Activated naive CD8-positive, alpha-beta T cell treated with anti-CD3 and anti-CD28 coated beads for 36 hours (primary cell): ENCODE results near the gene HOXA7. TPM values are rescaled to one million over a fixed set of nuclear protein-coding genes. Genes with fewer than 3 reads are reported as not detected.

Experiments
- DNase-seq: peaks from one replicate; pipeline ENCODE4 v3.0.0; 2021
- H3K27ac Mint-ChIP-seq: one replicate; pipeline ENCODE4 v1.8.0; 2022; ENCODE audit warnings: mild to moderate bottlenecking, moderate library complexity, mixed read lengths
- H3K27me3 Mint-ChIP-seq: one replicate; pipeline ENCODE4 v1.8.0; 2022; ENCODE audit warnings: mild to moderate bottlenecking, mixed read lengths
- H3K36me3 Mint-ChIP-seq: one replicate; pipeline ENCODE4 v1.8.0; 2021; ENCODE audit warnings: mild to moderate bottlenecking, mixed read lengths
- H3K4me1 Mint-ChIP-seq: one replicate; pipeline ENCODE4 v1.8.0; 2021; ENCODE audit warnings: mixed read lengths
- H3K4me3 Mint-ChIP-seq: one replicate; pipeline ENCODE4 v1.8.0; 2022; ENCODE audit warnings: mild to moderate bottlenecking, moderate library complexity, mixed read lengths
- H3K9me3 Mint-ChIP-seq: one replicate; pipeline ENCODE4 v1.8.0; 2022; ENCODE audit warnings: mixed read lengths
- total RNA-seq, 2 experiments: library from RNA; stranded (reverse); gene quantifications; one replicate each; pipeline ENCODE4 v1.2.3, GENCODE V29; 2021

HOXA7 gene
- total RNA-seq, 2 experiments from 2014 or later = not detected

DNA sequence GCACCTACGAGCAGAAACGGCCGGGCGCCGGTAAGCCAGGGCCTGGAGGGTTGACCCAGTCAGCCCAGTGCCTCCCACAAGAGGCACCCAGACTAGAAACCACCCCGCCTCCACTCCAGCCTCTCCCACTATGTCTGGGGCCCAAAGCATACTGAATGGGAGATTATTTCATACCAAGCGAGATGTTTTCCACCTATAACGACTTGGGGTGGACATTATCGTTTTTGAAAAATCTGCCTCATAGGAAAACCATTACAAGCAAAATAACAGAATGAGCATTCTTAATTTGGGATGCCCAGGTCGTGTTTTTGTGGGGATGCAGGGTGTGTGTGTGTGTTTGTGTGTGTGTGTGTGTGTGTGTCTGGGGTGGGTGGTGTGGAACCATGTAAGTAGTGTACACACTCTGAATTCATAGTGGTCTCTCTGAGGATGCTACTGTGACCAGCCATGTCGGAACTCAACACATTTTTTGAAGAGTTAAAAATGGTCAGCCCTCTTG lies 10.5 kb downstream of the HOXA7 start:
- H3K4me3 Mint-ChIP-seq = no peak overlapping the region
- DNase-seq = no peak
- no peaks in the 10 kb centered on the region for H3K9me3 Mint-ChIP-seq
- no peak overlapping the region for H3K27ac Mint-ChIP-seq
- H3K27me3 Mint-ChIP-seq = peaks cover 81% of the 10 kb centered on the region
- peaks cover 13% of the 10 kb centered on the region for H3K4me1 Mint-ChIP-seq
- peaks cover 1% of the 10 kb centered on the region for H3K36me3 Mint-ChIP-seq

DNA sequence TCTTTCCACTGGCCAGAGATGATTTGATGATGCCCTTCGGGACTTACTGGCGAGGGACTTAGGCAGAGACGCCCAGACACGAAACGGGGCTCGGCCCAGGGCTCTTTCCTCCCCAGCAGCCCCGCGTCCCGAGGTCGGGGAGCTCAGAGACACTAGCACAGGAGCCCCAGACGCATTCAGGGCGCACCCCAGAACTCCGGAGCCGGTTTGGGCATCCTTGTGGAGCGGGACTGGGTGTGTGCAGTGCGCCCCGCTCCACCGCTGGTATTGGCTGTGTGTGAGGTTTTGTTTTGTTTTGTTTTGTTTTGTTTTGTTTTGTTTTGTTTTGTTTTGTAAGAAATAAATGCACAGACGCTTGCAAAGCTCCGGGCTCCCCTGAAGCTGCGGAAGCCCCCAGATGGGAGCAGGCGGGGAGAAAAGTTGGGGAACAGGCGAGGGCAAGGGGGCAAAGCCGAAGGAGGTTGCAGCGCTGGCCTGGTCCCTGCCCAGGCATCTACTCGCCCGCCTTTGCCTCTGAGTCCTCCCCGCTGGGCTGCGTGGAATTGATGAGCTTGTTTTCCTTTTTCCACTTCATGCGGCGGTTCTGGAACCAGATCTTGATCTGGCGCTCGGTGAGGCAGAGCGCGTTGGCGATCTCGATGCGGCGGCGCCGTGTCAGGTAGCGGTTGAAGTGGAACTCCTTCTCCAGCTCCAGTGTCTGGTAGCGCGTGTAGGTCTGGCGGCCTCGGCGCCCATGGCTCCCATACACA lies 11.1 kb downstream of the HOXA7 start:
- Mint-ChIP-seq H3K9me3 (no peaks in the 10 kb centered on the region), H3K27me3 (peaks cover 78% of the 10 kb centered on the region), H3K4me1 (peaks cover 8% of the 10 kb centered on the region), H3K36me3 (peaks cover 1% of the 10 kb centered on the region), H3K4me3 (no peak overlapping the region), H3K27ac (no peak overlapping the region)
- DNase-seq = no peak

DNA sequence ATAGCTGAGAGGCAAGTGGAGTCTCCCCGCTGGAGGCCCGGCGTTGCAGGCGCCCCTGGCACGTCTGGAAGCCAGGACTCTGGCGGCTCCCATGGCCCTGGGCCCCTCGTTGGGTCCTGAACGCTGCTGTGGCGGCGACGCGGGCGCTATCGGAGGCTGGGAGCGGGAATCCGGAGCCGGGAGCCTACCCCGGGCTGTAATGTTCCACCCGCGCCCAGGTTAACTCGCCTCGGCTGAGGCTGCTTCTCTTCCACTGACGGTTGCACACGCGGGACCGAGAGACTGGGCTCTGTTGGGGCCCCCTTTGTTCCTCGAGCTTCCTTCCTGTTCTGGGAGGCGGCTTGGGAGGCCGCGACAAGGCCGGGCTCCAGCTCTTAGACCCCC lies 11.7 kb downstream of the HOXA7 start:
- peaks cover 72% of the 10 kb centered on the region for H3K27me3 Mint-ChIP-seq

DNA sequence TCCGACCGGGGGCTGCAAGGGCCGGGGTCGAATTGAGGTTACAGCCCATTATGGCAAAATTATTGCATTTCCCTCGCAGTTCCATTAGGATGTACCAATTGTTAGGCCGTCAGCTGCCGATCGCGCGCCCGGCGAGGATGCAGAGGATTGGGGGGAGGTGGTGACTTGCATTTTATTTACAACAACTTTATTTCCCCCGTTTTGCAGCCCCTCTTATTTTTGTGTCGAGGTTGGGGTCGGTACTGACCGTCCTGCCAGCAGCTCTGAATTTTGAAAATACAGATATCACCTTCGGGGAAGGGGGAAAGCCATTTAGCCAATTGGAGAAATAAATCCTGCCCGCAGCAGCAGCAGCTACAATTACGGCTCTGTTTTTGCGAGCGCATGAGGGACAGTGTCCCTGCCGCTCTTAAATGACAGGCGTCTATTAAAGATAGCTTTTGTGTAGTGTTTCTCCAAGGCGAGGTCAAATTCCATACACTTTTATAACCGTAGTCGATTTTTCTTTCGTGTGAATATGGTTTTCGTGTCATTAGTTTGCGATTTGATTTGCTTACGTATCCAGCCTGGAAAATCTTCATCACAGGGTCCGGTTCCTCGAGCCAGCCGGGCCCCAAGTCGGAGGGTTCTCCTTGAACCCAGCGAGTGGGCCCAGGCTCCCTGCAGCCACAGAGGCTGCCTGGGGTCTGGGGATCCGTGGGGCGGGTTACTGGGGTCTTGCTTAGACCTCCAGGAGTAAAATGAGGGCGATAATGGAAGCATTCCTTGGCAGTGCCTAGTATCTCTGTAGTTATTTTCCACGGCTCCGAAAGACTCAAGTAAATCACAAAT lies 12.3 kb downstream of the HOXA7 start:
- no peak overlapping the region for H3K27ac Mint-ChIP-seq
- peaks cover 7% of the 10 kb centered on the region for H3K4me1 Mint-ChIP-seq
- no peak for DNase-seq
- peaks cover 1% of the 10 kb centered on the region for H3K36me3 Mint-ChIP-seq
- H3K27me3 Mint-ChIP-seq = peaks cover 66% of the 10 kb centered on the region
- no peaks in the 10 kb centered on the region for H3K9me3 Mint-ChIP-seq
- no peak overlapping the region for H3K4me3 Mint-ChIP-seq

More for the DNA sequence above, 11.7 kb downstream of the HOXA7 start:
- H3K27ac Mint-ChIP-seq = no peak overlapping the region
- DNase-seq = no peak
- H3K9me3 Mint-ChIP-seq = no peaks in the 10 kb centered on the region
- no peak overlapping the region for H3K4me3 Mint-ChIP-seq
- H3K4me1 Mint-ChIP-seq = peaks cover 7% of the 10 kb centered on the region
- H3K36me3 Mint-ChIP-seq = peaks cover 1% of the 10 kb centered on the region

DNA sequence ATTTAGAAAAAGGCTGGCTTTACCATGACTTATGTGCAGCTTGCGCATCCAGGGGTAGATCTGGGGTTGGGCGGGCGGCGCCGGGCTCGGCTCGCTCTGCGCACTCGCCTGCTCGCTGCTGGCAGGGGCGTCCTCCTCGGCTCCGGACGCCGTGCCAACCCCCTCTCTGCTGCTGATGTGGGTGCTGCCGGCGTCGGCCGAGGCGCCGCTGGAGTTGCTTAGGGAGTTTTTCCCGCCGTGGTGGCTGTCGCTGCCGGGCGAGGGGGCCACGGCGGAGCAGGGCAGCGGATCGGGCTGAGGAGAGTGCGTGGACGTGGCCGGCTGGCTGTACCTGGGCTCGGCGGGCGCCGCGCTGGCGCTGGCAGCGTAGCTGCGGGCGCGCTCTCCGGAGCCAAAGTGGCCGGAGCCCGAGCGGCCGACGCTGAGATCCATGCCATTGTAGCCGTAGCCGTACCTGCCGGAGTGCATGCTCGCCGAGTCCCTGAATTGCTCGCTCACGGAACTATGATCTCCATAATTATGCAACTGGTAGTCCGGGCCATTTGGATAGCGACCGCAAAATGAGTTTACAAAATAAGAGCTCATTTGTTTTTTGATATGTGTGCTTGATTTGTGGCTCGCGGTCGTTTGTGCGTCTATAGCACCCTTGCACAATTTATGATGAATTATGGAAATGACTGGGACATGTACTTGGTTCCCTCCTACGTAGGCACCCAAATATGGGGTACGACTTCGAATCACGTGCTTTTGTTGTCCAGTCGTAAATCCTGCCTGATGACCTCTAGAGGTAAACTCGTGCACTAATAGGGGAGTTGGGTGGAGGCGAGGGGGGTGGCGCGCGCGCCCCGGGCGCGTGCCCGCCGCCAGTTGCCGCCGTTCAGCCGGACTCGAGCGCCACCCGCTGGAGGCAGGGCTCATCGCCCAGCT lies 13.2 kb downstream of the HOXA7 start, which contains the start of gene HOXA5:
Gene HOXA5 (minus strand): TSS at position 659 of the 927 bp plus-strand sequence. CDS start 74 bp downstream, at position 585.
- Mint-ChIP-seq H3K27ac (no peak within 1 kb of the TSS), H3K36me3 (peaks cover 1% of the 10 kb centered on the region), H3K27me3 (peaks cover 66% of the 10 kb centered on the region), H3K4me3 (no peak within 1 kb of the TSS), H3K4me1 (peaks cover 4% of the 10 kb centered on the region), H3K9me3 (no peaks in the 10 kb centered on the region)
- DNase-seq = no peak

DNA sequence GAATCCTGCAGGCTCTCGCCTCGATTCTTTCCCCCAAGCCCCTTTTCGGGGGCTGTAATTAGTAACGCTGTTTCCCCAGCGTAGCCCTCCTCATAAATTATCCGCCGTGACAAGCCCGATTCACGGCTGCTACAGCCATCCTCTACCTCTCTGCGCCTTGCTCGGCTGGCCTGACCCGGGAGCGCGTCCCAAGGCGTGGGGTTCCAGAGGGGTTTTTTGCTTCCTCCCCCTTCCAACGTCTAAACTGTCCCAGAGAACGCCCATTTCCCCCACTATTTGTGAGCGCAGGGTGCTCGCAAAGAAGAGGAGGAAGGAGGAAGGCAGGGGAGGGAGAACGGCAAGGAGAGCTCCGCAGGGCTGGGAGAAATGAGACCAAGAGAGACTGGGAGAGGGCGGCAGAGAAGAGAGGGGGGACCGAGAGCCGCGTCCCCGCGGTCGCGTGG lies 13.9 kb downstream of the HOXA7 start:
- H3K9me3 Mint-ChIP-seq = no peaks in the 10 kb centered on the region
- H3K27ac Mint-ChIP-seq = no peak overlapping the region
- H3K4me1 Mint-ChIP-seq = no peaks in the 10 kb centered on the region
- peaks cover 1% of the 10 kb centered on the region for H3K36me3 Mint-ChIP-seq
- H3K27me3 Mint-ChIP-seq = peaks cover 66% of the 10 kb centered on the region
- DNase-seq = no peak
- no peak overlapping the region for H3K4me3 Mint-ChIP-seq

DNA sequence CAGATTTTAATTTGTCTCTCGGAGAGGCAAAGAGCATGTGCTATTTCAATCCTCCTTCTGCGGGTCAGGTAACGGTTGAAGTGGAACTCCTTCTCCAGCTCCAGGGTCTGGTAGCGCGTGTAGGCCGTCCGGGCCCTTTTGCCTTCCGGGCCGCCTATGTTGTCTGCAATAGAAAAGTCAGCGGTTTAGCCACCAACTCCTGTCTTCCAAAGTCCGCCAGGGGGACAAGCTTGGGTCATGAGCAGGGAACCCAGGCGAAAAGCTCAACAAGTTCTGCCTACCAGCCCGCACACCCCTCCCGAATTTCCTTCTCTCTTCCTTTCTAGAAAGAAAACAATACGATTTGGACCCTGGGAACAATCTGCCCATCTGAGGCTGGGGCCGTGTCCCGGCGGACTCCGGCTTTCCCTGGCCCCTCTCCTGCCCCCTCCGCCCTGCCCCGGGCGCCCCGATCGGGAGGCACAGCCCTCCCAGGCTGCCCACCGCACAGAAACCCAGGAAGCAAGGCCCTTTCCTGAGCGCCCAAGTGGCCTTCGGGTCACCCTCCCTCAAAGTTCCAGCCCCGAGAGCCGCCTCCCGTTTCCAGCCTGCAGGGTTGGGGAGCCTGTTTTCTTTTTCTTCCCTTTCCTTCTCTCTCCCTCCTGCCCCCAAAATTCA lies 14.4 kb downstream of the HOXA7 start:
- Mint-ChIP-seq H3K4me1 (peaks cover 3% of the 10 kb centered on the region), H3K27ac (no peak overlapping the region), H3K27me3 (peaks cover 66% of the 10 kb centered on the region), H3K4me3 (no peak overlapping the region), H3K36me3 (peaks cover 1% of the 10 kb centered on the region), H3K9me3 (no peaks in the 10 kb centered on the region)
- DNase-seq = no peak

DNA sequence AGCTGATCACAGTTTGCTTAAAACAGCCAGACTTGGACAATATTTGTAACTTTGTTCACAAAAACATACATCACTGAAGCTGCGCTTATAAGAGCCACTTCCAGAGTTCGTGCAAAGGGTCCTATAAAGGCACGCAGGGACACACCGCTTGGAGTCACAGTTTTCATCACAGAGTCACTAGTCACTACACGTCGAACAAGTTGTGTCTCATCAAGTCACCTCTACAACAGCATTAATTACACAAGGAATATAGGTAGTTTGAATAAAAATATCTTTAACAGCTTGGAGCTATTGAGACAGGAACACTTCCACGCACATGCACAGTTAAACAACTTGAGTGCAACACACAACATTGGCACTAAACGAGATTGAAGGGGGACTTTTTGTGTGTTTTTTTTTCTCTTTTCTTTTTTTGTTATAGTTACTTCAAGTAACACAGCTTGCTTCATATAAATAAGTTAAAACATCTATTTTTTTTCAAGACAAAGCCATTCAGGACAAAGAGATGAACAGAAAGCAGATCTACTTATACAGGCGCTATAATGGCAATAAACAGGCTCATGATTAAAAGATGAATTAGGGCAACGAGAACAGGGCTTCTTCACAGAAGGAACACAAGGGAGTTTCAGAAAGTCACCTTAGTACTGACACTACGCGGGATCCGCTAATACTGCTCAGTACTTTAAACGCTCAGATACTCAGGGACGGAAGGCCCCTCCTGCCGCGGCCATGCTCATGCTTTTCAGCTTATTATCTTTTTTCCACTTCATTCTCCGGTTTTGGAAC lies 15.1 kb downstream of the HOXA7 start:
- Mint-ChIP-seq H3K36me3 (peaks cover 1% of the 10 kb centered on the region), H3K4me1 (peaks cover 4% of the 10 kb centered on the region)

DNA sequence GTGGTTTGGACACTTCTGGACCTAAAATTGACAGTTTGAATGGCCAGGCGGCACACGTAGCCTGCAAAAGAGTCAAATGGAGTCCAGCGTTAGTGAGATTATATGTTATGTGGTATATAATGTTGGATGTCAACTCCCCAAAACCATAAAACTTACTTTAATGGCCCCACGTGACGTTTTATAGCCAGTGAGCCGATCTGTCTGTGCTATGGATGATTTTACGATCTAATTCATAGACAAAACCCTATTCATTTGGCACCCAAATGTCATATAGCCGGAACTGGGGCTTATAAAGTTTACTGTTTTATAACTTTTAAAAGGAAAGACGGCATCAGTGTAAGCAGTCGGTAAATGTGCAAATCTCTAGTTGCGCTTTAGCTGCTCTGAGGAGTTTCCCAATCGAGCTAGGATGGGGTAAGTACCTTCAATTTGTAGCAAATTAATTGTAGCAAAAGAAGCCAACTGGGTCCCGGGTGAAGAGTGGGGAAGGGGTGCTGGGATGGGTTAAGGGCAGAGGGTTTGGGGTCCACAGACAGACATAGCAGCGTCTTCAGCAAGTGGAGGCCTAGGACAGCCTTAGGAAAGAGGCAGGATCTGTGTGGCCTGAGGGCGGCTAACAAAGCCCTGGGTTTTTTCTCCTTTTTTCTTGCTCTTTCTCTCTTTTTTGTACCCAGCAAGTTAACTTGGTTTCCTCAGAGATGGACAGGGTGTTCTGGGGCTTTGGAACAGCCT lies 16.2 kb downstream of the HOXA7 start:
- no peaks in the 10 kb centered on the region for H3K9me3 Mint-ChIP-seq
- H3K27me3 Mint-ChIP-seq = peaks cover 64% of the 10 kb centered on the region
- no peak overlapping the region for H3K4me3 Mint-ChIP-seq

More for the DNA sequence above, 15.1 kb downstream of the HOXA7 start:
- no peak overlapping the region for H3K27ac Mint-ChIP-seq
- no peak overlapping the region for H3K4me3 Mint-ChIP-seq
- H3K27me3 Mint-ChIP-seq = peaks cover 64% of the 10 kb centered on the region
- H3K9me3 Mint-ChIP-seq = no peaks in the 10 kb centered on the region
- DNase-seq = no peak

DNA sequence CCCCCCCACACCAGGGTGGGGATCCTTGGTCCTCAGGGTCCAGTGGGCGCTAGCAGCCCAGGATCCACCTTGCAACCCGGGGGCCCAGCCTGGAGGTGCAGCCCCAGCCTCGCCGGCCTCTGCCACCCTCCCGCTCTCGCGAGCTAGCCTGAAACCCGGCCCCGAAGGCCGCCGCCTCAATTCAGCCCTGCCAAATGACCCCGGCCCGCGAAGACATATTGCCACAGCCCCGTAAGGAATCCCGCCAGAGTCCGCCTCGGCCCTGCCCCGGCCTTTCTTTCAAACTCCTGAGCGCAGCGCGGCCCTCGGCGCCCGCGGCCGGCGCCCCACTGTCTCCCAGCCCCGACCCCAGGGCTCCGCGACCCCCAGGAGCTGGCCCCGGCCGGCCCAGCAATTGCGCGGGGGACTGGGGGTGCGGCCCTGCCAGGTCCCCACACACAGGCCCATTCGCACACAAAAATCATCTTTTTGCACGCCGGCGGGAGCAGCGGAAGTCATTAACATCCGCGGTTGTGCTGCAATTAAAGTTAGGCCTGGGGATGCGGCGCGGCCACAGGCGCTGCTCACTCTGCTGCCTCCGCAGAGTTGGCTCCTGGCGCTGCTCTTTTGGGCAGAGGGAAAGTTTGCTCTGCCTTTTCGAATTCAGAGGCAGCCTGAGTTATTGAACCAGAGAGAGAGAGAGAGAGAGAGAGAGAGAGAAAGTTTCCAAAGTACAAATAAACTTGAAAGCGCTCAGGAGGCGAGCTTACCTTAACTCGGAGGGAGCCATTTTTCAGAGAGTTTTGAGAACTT lies 16.9 kb downstream of the HOXA7 start:
- no peaks in the 10 kb centered on the region for H3K9me3 Mint-ChIP-seq
- no peak overlapping the region for H3K27ac Mint-ChIP-seq
- DNase-seq = no peak
- peaks cover 11% of the 10 kb centered on the region for H3K4me1 Mint-ChIP-seq
- H3K36me3 Mint-ChIP-seq = peaks cover 1% of the 10 kb centered on the region
- no peak overlapping the region for H3K4me3 Mint-ChIP-seq
- H3K27me3 Mint-ChIP-seq = peaks cover 70% of the 10 kb centered on the region

More for the DNA sequence above, 16.2 kb downstream of the HOXA7 start:
- no peak for DNase-seq
- Mint-ChIP-seq H3K4me1 (peaks cover 5% of the 10 kb centered on the region), H3K36me3 (peaks cover 1% of the 10 kb centered on the region), H3K27ac (no peak overlapping the region)

DNA sequence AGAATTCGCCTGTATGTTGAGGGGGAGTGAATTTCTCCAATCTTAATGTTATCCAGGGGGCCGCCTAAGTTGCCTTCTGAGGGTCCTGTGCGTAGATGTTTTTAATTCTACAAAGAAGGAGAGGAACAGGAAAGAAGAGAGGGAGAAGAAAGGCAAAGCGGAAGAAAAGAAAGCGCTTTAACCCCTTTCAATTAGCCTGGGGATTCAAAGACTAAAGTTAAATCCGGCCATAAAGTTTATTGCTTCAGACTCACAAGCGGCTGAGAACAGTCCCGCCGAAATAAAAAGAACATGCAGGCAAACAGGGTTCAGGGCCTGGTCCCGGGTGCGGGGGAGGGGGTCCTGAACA lies 17.5 kb downstream of the HOXA7 start:
- DNase-seq = no peak
- H3K27me3 Mint-ChIP-seq = peaks cover 70% of the 10 kb centered on the region
- H3K4me1 Mint-ChIP-seq = peaks cover 17% of the 10 kb centered on the region
- no peak overlapping the region for H3K27ac Mint-ChIP-seq
- no peak overlapping the region for H3K4me3 Mint-ChIP-seq
- peaks cover 1% of the 10 kb centered on the region for H3K36me3 Mint-ChIP-seq
- no peaks in the 10 kb centered on the region for H3K9me3 Mint-ChIP-seq

DNA sequence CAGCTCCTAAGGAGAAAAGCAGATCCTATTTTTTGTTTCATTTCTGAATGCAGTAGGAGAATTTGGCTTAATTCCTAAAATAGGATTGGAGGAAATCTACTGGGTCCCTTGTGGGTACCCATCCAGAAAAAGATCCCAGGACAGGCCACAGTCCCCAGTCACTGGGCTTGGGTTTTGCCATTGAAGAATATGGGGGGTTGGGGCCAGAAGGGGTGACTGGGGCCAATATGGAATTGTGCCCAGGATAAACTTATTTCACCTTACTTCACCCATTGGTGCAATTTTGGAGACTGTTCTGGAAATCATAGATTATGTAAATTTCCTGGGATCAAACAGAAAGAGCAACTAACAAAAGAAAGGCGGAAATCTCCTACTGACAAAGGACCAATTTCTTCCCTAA lies 18.0 kb downstream of the HOXA7 start:
- no peak overlapping the region for H3K27ac Mint-ChIP-seq
- no peaks in the 10 kb centered on the region for H3K9me3 Mint-ChIP-seq
- peaks cover 20% of the 10 kb centered on the region for H3K4me1 Mint-ChIP-seq
- no peak for DNase-seq
- H3K4me3 Mint-ChIP-seq = no peak overlapping the region
- H3K27me3 Mint-ChIP-seq = peaks cover 73% of the 10 kb centered on the region
- H3K36me3 Mint-ChIP-seq = peaks cover 1% of the 10 kb centered on the region
